Lung microvascular endothelial cell (primary cell): ENCODE data around the gene TSGA10IP. TPM values are rescaled to one million over a fixed set of nuclear protein-coding genes. Genes with fewer than 3 reads are reported as not detected.
A peak's percentile ranks its signal among the peaks of the same experiment; 100 is the strongest.

Experiments
- DNase-seq, 2 donors: peaks; one replicate each; pipeline versions ENCODE4 v3.0.0 to v3.0.0-alpha.2; 2010; ENCODE audit warnings: low read depth in 2 of 2
- total RNA-seq: library from RNA; depleted of rRNA; stranded (reverse); fragments of >200 nt; gene quantifications from 2 replicates; pipeline ENCODE4 v1.2.1, GENCODE V29; 2014

Gene TSGA10IP
- total RNA-seq, 1 donor from 2014 or later = not detected

DNA sequence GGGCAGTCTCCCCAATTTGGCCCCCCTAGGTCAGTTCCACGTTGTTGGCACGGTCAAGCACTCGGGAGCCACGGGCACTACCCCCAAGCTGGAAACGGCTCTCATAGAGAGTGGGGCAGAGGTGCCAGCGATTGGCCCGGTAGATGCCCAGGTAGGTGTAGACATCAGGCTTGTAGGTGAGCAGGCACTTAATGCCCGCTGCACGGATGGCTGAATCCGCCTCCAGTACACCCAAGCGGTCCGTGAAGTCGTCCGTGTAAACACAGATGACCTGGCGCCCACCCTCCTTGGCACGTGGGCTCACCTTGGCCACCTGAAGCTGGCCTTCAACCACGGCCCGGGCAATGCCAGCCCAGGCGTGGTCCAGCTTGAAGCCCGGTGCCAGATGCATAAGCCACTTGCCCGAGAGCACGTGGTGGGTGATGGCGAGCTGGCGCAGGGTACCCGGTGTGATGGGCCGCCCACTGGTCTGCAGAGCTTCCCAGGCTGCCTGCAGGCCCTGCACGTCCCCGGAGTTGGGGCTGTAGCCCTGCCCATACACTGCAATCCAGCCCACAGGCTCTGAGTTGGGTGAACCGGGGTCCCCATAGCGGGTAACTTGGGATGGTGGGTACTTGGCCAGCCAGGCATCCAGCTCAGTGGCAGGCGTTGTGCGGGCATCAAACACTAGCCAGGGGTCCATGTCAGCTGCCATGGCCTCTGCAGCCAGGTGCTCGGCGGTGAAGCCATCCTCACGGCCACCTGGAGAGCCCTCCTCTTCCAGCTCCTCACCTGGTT is 27.7 kb upstream of the TSGA10IP start:
- no peak for DNase-seq

DNA sequence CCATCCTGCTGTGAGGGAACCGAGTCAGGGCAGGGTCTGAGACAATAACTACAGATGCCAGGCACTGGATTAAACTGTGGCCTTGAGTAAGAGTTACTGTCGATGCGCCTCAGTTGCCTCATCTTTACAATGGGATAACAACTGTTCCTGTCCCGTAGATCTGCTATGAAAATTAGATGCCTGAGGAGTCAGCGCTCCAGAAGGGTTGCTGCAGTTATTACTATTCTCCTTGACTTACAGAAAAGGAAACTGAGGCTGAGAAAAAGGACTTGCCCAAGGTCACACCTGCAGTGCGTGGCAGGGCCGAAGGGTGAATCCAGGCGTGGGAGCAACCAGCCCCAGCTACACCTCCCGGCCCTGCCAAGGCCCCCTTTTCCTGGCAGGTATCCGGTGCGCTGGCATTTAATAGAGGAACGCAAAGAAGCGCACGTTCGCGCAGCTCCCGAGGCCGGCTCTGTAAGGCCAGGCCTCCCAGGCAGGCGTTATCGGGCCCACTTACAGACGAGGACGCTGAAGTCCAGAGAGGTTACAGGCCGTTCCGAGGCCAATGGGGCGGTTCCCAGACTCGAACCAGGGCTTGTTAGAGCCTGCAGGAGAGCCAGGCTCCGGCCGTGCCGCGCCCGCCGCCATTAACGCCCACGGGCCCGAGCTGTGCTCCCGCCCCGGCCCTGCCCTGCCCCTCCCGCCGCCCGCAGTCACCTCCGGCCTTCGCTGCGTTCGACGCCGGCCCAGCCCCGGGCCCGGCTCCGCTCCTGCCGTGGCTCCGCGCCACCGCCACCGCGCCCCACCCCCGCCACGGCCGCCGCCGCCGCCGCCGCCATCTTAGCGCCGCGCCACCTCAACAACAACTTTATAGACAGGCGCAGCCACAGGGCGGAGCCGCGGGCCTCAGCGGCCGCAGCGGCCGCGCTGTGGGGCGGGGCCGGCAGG is 26.8 kb upstream of the TSGA10IP start, which contains the start of gene C11orf68:
Gene C11orf68, minus strand, starts transcription at position 852 of the 930 bp plus-strand sequence. Its CDS starts 31 bp downstream, at position 821.
- DNase-seq = peak; percentile 57 to 61

DNA sequence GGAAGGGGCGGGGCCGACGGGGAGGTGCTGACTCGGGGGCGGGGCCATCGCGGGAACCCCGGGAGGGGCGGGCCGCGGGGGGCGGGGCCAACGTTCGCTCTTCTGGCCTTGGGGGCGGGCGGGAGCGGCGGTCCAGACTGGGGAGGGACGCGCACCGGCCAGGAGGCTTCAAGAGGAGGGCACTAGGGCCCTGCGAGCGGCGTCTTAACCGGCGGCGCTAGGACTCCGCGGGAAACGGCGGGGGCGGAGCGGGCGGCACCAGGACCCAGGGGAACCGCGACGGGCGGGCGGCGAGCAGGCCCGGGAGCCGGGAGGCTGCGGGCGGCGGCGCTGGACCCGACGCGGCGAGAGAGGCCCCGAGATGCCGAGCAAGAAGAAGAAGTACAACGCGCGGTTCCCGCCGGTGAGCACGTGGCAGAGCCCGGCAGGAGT is 26.1 kb upstream of the TSGA10IP start, which contains the start of gene DRAP1:
Gene DRAP1, plus strand, starts transcription at position 286 of the 432 bp plus-strand sequence. Its CDS starts 76 bp downstream, at position 362.
- DNase-seq = peak; percentile 99

DNA sequence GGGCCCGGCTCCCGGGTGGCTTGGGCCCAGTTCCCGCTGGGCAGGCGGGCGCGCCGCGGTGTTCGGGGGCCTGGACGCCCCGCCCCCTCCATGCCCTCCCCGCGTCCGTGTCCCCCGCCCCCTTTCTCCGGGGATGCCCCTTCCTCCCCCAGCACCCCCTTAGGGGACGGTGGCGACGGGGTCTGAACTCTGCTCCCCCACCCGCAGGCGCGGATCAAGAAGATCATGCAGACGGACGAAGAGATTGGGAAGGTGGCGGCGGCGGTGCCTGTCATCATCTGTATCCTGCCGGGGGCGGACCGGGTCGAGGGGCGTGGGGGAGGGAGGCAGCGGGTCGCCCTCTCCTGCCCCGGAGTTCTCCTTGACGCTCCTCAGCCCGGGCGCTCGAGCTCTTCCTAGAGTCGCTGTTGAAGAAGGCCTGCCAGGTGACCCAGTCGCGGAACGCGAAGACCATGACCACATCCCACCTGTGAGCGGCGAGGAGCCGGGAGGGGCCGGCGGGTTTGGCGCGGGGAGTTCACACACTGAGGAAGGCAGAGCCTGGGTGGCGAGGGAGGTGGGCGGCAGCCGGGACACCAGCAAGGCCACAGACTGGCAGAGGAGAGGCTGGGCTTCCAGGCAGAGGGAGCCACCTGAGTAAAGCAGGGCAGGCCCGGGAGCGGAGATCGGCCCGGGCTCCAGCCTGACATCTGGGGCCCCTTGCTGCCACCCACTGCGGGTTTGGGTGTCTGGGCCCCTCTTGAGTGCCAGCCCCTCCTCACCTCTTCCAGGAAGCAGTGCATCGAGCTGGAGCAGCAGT is 25.5 kb upstream of the TSGA10IP start:
- no peak for DNase-seq

DNA sequence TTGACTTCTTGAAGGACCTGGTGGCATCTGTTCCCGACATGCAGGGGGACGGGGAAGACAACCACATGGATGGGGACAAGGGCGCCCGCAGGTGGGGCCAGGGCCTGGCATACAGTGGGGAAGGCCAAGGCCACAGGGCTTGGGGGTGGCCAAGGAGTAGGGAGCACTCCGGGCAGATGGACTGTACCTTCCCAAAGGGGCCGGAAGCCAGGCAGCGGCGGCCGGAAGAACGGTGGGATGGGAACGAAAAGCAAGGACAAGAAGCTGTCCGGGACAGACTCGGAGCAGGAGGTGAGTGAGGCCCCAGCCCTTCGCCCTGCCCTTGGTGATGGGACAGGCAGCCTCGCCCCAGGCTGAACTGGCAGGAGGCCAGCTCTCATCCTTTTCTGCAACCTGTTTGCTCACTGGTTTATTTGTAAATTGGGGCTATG is 24.9 kb upstream of the TSGA10IP start:
- DNase-seq = no peak

DNA sequence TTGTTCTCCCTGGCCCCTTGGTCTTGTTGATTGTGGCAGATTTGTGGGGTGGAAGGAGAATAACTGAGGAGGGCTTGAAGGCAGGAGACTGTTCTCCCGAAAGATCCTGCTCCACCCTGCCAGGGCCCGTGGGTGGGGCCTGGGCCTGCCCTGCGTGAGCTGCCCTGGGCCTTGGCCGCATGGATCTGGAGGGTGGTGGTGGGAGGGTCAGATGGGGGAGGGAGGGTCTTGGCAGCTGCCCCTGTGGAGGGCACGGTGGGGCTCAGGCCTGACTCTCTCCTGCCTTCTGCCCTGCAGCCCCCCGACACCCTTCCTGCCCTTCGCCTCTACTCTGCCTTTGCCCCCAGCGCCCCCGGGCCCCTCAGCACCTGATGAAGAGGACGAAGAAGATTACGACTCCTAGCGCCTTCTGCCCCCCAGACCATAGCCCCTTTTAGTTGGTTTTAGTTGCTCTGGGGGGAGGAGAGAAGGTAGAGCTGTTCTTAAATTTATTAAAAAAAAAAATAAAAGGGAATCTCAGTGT is 24.2 kb upstream of the TSGA10IP start:
- no peak for DNase-seq

DNA sequence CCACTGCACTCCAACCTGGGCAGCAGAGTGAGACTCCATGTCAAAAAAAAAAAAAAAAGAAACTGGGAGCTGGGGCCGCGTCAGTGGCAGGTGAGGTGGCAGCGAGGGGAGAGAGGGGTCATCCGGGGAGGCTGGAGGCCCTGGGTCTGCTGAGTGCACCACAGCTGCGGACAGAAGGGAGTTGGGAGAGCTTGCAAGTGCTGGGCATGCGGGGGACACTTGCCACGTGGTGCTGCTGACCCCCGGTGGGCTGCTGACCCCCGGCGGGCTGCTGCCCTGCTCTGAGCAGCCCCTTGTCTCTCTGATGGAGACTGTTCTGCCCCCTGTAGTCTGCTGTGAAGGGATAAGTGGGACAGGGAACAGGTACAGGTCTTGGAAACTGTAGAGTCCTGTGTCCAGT is 23.4 kb upstream of the TSGA10IP start:
- DNase-seq = no peak

DNA sequence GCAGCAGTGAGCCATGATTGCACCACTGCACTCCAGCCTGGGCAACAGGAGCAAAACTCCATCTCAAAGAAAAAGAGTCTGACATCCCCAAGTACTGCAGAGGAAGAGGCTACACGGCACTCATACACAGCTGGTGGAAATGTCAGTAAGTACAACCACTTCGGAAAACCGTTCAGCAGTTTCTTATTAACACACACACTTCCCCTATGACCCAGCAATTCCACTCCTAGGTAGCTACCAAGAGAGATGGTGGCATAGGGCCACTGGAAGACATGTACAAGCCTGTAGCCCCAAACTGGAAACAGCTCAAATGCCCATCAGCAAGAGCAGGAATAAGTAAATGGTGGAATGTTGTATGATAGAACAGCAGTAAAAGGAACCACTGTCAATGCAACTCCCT is 22.7 kb upstream of the TSGA10IP start:
- no peak for DNase-seq

DNA sequence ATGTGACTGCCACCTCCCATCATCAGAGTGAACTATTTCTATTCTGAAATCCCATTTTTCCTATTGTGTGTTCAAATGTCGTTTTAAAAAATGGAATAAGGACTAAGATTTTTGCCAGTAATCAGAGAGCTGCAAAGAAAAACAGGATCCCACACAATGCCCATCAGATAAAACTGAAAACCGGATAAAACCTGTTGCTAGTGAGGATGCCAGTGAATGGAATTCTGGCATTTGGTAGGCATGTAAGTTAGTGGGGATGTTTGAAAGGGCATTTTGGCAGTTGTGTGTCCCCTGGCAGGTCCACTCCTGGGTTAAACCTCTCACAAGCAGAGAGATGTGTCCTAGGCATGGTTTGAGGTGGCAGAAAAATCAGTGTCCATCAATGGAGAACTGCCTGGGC is 19.9 kb upstream of the TSGA10IP start:
- no peak for DNase-seq

DNA sequence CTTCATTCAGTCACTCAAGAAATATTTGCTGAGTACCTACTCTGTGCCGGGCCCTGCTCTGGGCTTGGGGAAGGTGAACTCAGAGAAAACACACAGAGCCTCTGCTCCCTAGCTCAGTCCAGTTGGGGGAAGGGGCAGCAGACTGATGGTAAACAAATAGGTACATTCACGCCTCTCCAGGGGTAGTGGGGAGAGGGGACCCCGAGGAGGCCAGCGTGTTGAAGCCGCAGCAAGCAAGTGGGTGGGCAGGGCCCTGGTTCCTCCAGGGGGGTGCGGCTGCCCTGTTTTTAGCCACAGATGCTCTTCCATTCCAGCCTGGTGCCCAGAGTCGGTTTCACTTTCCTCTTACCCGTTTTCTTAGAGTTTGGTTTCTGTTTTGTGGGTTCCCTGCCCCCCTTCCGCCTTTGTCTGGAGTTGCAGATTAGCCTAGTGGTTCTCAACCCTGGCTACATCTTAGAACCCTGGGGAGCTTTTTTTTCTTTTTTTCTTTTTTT is 17.3 kb upstream of the TSGA10IP start:
- no peak for DNase-seq

DNA sequence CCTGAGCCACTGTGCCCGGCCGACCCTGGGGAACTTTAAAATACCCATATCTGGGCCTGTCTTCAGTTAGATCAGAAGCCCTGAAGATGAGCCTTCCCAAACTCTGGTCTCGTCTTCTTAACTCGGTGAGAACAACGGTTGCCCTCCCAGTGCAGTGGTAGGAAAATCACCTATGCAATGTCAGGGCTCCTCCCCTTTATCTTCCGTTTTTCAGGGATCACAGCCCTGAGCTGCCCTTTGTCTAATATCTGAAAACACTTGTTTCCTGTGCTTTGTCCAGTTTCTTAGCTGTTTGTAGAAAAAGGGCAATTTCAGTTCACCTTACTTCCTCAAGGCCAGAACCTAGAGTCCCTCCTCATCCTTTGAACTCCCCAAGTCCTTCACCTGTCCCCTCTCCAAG is 16.6 kb upstream of the TSGA10IP start:
- DNase-seq = no peak

DNA sequence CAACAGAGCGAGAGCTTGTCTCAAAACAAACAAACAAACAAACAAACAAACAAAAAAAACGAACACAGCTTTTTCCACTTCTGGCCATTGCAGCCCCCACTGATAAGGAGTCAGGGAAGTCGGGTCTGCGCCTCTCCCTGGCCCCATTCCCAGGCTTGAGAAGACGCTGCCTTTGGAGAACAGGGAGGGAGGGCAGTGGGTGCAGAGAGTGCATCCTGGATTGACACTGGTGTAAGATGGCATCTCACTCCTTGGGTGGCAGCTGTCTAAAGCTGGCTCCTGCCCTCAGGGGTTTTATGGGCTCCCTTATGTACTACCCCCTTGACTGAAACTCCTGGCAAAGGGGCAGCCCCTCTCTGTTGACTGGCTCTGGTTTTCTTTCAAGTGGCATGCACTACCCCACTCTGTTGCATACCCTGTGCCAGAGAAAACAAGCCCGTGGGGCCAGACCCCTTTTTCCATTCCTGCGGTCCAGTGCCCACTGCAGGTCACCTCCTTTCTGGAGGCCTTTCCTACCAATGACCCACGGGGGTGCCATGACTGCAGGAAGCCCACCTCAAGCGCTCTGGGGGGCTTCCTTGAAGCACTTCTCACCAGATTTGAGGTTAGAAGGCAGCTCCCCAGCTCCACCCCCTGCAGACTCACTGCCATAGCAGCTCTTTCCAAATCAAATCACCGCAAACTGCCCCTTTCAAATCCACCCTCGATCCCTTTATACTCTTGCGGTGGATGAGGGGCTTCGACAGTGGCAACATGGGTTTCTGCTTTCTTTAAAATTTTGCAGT is 13.3 kb upstream of the TSGA10IP start:
- DNase-seq = no peak

DNA sequence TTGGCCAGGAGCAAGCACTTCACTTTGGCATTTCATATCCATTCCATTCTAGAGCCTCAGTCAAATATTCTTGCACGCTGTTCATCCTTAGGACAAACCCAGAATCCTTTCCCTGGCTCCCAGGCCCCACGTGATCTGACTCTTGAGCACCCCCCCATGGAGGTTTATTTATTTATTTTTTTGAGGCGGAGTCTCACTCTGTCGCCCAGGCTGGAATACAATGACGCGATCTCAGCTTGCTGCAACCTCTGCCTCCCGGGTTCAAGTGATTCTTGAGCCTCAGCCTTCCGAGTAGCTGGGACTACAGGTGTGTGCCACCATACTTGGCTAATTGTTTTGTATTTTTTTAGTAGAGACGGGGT is 12.7 kb upstream of the TSGA10IP start:
- DNase-seq = no peak

DNA sequence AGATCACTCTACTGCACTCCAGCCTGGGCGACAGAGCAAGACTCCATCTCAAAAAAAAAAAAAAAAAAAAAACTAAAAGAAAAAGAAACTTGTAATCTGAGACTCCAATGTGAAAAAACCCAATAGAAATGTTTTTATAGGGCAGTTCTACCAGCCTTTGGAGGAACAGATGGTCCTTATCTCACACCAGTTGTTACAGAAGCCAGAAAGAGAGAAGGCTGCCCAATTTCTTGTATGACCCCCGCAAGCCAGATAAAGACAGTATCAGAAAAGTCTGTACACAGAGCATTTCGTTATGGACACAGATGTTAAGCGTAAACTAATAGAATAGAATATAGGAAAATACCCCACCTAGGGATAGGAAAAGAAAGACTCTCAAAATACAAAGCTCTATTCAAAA is 11.3 kb upstream of the TSGA10IP start:
- DNase-seq = no peak

DNA sequence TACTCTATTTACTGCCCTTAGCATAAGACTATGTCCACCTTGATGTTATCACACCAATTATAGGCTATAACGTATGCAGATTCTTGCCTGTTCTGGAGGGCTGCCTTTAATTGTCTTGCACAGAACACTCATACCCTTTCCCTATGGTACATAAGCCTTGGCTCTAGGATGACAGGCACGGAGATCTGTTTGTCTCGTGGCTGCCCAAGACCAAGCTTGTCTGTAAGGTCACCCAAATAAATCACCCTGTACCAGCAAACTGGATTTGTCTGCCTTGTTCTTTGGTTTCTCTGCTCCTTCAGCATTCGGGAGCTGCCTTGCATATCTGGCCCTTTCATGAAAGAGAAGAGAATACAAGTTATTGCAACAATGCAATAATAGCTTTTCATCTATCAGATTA is 7.5 kb upstream of the TSGA10IP start:
- no peak for DNase-seq

DNA sequence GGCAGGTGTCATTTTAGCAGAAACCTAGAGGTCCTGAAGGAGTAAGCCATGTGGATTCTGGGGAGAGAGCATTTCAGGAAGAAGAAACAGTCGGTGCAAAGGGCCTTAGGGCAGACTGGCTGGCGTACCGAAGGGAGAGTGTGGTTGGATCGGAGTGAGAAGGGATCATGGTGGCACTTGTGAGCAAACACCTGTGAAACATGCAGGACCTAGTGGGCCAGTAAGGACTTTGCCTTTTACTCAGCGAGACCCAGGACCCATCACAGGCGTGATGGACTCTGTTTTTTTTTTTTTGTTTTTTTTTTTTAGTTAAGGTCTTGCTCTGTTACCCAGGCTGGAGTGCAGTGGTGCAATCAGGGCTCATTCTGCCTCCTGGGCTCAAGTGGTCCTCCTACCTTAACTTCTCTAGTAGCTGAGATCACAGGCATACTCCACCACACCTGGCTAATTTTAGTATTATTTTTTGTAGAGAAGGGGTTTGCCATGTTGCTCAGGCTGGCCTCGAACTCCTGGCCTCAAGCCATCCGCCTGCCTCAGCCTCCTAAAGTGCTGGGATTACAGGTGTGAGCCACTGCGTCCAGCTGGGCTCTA is 3.5 kb upstream of the TSGA10IP start:
- DNase-seq = no peak

DNA sequence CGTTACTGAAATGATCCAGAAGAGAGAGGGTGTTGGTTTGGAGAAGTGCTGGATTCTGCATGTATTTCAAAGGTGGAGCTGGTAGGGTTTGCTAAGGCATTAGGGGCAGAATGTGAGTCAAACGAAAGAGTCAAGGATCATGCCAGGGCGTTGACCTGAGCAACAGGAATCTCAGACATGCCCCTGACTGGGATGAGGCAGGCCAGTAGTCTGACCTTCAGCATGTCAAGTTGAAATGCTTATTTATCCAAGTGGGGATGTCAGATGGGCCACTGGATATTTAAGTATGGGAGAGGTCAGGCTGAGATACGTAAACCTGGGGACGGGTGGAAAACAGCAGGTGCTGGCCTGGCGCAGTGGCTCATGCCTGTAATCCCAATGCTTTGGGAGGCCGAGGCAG is 2.7 kb upstream of the TSGA10IP start:
- DNase-seq = no peak

DNA sequence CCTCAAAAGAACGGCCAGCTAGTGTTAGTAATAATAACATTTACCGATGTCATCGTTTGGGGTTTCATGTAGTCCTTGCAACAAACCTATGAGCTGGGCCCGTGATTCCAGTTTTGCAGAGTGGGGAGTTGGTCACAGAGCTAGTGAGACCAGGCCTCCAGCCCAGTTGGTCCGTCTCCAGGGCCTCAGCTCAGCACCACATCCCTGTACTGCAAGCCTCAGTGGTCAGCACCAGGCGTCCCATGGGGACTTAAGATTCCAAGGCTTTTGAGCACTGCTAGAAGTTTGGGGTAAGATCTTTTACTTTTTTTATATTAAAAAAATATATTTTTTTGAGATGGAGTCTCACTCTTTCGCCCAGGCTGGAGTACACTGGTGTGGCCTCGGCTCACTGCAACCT is 1.1 kb upstream of the TSGA10IP start:
- DNase-seq = no peak

DNA sequence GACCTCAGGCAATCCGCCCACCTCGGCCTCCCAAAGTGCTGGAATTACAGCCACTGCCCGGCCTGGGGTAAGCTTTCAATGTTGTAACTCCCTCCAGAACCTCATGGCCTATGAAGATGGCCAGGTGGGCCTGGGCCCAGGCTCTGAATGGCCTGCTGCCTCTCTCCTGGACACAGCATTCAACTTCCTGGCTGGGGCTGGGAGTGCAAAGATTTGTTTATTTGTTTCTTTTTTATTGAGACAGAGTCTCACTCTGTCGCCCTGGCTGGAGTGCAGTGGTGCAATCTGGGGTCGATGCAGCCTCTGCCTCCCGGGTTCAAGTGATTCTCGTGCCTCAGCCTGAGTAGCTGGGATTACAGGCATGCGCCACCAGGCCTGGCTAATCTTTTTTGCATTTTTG is 513 bp upstream of the TSGA10IP start:
- no peak for DNase-seq
